ENCODE measurements around the gene RAB27B. TPM values are rescaled to one million over a fixed set of nuclear protein-coding genes. Genes with fewer than 3 reads are reported as not detected.

Gene RAB27B
- polyA plus RNA-seq, 1 experiment = 1.9 TPM

GRCh38 chr18:54829856-54830255 is 1.6 kb downstream of the RAB27B start:
- ChIA-PET CTCF (interaction anchor here (1.0 kb wide), 1 partner anchor 153 kb away, joined by 5 read pairs; no protein-coding TSS in a partner anchor), POLR2A (no interaction called here)
- H3K27me3 ChIP-seq (ENCODE audit: control insufficient read depth, insufficient read depth, low read length) = no peaks in the 10 kb centered on the region
- no peak overlapping the region for H3K4me3 ChIP-seq (ENCODE audit: low read depth, low read length)
- DNase-seq (ENCODE audit: low read depth, low spot score) = no peak
- peaks cover 4% of the 10 kb centered on the region; the same call in 1 of the 2 replicates for H3K9me3 ChIP-seq (ENCODE audit: control insufficient read depth, insufficient read depth, low read length)
- no peak overlapping the region for H3K27ac ChIP-seq (ENCODE audit: low read depth, low read length)
- TF ChIP-seq CTCF (IDR thresholded peaks at IDR 0.05; ENCODE audit: low read depth, low read length) = no peak

DNA sequence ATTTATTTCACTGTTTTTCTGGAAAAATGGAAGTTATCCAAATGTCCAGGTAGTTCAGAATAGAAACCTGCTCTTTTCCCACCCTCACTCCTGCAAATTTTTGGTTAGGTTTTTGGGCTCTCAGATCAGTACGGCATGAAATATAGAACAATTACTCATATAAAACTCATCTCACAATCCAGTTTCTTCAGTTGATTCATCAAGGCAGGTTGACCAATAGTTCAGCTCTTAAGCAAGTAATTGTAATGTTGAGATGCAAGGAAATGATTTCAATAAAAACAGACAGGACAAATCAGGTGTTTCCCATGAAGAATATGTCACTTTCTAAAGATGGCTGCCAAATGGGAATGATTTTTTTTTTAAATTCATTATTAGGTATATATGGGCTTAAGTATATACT is 2.0 kb downstream of the RAB27B start:
- Histone ChIP-seq H3K27me3 (ENCODE audit: control insufficient read depth, insufficient read depth, low read length) (no peaks in the 10 kb centered on the region), H3K27ac (ENCODE audit: low read depth, low read length) (no peak overlapping the region), H3K4me3 (ENCODE audit: low read depth, low read length) (no peak overlapping the region), H3K9me3 (ENCODE audit: control insufficient read depth, insufficient read depth, low read length) (peaks cover 4% of the 10 kb centered on the region; the same call in 1 of the 2 replicates)
- no peak for TF ChIP-seq CTCF (IDR thresholded peaks at IDR 0.05; ENCODE audit: low read depth, low read length)
- no peak for DNase-seq (ENCODE audit: low read depth, low spot score)
- ChIA-PET CTCF (no interaction called here), POLR2A (no interaction called here)

DNA sequence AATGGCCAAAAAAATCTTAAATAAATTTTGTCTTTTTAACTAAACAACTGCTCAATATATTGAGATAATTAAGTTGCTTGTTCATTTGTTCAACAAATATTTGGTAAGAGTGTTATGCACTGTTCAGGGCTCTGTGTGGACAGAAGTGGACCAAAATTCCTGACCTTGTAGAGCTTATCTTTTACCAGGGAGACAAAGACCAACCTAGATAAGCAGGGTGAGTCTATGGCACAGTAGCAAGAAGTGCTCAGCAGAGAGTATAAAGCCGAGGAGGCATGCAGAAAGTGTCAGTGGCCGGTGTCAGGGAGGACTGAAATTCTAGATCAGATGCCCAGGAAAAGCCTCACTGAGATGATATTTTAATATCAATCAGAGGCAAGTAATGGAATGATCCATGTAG is 2.6 kb downstream of the RAB27B start:
- no peak for DNase-seq (ENCODE audit: low read depth, low spot score)
- H3K9me3 ChIP-seq (ENCODE audit: control insufficient read depth, insufficient read depth, low read length) = peaks cover 4% of the 10 kb centered on the region; the same call in 1 of the 2 replicates
- H3K27me3 ChIP-seq (ENCODE audit: control insufficient read depth, insufficient read depth, low read length) = no peaks in the 10 kb centered on the region
- H3K4me3 ChIP-seq (ENCODE audit: low read depth, low read length) = no peak overlapping the region
- no peak for TF ChIP-seq CTCF (IDR thresholded peaks at IDR 0.05; ENCODE audit: low read depth, low read length)
- ChIA-PET POLR2A (no interaction called here), CTCF (no interaction called here)
- H3K27ac ChIP-seq (ENCODE audit: low read depth, low read length) = no peak overlapping the region

- H3K27me3 ChIP-seq (ENCODE audit: control insufficient read depth, insufficient read depth, low read length) = no peaks in the 10 kb centered on the region
- peaks cover 4% of the 10 kb centered on the region; the same call in 1 of the 2 replicates for H3K9me3 ChIP-seq (ENCODE audit: control insufficient read depth, insufficient read depth, low read length)
- no peak for DNase-seq (ENCODE audit: low read depth, low spot score)
- no peak for TF ChIP-seq CTCF (IDR thresholded peaks at IDR 0.05; ENCODE audit: low read depth, low read length)
- no peak overlapping the region for H3K27ac ChIP-seq (ENCODE audit: low read depth, low read length)
- ChIA-PET POLR2A (no interaction called here), CTCF (no interaction called here)
- no peak overlapping the region for H3K4me3 ChIP-seq (ENCODE audit: low read depth, low read length)
Observed at GRCh38 chr18:54835944-54836343, 7.7 kb downstream of the RAB27B start.

- DNase-seq (ENCODE audit: low read depth, low spot score) = no peak
- H3K27ac ChIP-seq (ENCODE audit: low read depth, low read length) = no peak overlapping the region
- H3K27me3 ChIP-seq (ENCODE audit: control insufficient read depth, insufficient read depth, low read length) = no peaks in the 10 kb centered on the region
- no peak overlapping the region for H3K4me3 ChIP-seq (ENCODE audit: low read depth, low read length)
- H3K9me3 ChIP-seq (ENCODE audit: control insufficient read depth, insufficient read depth, low read length) = no peaks in the 10 kb centered on the region
- CTCF ChIA-PET = no interaction called here
- no peak for TF ChIP-seq CTCF (IDR thresholded peaks at IDR 0.05; ENCODE audit: low read depth, low read length)
- POLR2A ChIA-PET = no interaction called here
Observed at GRCh38 chr18:54843314-54843713, 15.0 kb downstream of the RAB27B start.

Measured in AG04450 (cell line).